ENCODE measurements around the gene SPN.
"Not testable (repeated sequence)": the region's sequence is repeated elsewhere in the genome, so short reads cannot be mapped to it uniquely, and the experiment has no call there.

Gene SPN, protein sequence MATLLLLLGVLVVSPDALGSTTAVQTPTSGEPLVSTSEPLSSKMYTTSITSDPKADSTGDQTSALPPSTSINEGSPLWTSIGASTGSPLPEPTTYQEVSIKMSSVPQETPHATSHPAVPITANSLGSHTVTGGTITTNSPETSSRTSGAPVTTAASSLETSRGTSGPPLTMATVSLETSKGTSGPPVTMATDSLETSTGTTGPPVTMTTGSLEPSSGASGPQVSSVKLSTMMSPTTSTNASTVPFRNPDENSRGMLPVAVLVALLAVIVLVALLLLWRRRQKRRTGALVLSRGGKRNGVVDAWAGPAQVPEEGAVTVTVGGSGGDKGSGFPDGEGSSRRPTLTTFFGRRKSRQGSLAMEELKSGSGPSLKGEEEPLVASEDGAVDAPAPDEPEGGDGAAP

DNA sequence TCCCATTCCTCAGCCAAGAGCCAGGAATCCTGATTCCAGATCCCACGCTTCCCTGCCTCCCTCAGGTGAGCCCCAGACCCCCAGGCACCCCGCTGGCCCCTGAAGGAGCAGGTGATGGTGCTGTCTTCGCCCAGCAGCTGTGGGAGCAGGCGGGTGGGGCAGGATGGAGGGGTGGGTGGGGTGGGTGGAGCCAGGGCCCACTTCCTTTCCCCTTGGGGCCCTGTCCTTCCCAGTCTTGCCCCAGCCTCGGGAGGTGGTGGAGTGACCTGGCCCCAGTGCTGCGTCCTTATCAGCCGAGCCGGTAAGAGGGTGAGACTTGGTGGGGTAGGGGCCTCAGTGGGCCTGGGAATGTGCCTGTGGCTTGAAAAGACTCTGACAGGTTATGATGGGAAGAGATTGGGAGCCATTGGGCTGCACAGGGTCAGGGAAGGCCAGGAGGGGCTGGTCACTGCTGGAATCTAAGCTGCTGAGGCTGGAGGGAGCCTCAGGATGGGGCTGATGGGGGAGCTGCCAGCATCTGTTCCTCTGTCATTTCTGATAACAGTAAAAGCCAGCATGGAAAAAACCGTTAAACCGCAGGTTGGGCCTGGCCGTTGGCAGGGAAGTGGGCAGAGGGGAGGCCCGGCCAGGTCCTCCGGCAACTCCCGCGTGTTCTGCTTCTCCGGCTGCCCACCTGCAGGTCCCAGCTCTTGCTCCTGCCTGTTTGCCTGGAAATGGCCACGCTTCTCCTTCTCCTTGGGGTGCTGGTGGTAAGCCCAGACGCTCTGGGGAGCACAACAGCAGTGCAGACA is at the start of gene SPN:
Gene SPN, plus strand, starts transcription at position 232 of the 791 bp plus-strand sequence. Its CDS starts 482 bp downstream, at position 714.
- Histone ChIP-seq H3K4me2 (ENCODE audit: insufficient read depth, low read length) (peak within 1 kb of the TSS; percentile 99), H3K79me2 (ENCODE audit: insufficient read depth, low read length) (peaks cover 72% of the 10 kb centered on the region), H3K27me3 (ENCODE audit: insufficient read depth, low read length, poor library complexity) (no peaks in the 10 kb centered on the region), H3K9me3 (ENCODE audit: insufficient read depth, low read length, severe bottlenecking) (no peaks in the 10 kb centered on the region), H3K9ac (ENCODE audit: low read depth, low read length) (peak within 1 kb of the TSS; percentile 80), H3K27ac (ENCODE audit: low read length) (peak within 1 kb of the TSS; percentile 95), H3K4me3 (ENCODE audit: low read depth in 1 of 2, low read length in 2 of 2) (peak within 1 kb of the TSS; percentile 66 to 72), H3K36me3 (ENCODE audit: insufficient read depth, low read length) (peaks cover 47% of the 10 kb centered on the region), H2AFZ (ENCODE audit: low read depth, low read length) (peak within 1 kb of the TSS; percentile 80), H3K4me1 (ENCODE audit: insufficient read depth, low read length) (peaks cover 64% of the 10 kb centered on the region), H4K20me1 (ENCODE audit: insufficient read depth, low read length) (peaks cover 44% of the 10 kb centered on the region)
- peak; percentile 83 for DNase-seq
- ATAC-seq (ENCODE audit: insufficient read depth, low read depth), result peak; percentile 66
- TF ChIP-seq, protein P1, sequence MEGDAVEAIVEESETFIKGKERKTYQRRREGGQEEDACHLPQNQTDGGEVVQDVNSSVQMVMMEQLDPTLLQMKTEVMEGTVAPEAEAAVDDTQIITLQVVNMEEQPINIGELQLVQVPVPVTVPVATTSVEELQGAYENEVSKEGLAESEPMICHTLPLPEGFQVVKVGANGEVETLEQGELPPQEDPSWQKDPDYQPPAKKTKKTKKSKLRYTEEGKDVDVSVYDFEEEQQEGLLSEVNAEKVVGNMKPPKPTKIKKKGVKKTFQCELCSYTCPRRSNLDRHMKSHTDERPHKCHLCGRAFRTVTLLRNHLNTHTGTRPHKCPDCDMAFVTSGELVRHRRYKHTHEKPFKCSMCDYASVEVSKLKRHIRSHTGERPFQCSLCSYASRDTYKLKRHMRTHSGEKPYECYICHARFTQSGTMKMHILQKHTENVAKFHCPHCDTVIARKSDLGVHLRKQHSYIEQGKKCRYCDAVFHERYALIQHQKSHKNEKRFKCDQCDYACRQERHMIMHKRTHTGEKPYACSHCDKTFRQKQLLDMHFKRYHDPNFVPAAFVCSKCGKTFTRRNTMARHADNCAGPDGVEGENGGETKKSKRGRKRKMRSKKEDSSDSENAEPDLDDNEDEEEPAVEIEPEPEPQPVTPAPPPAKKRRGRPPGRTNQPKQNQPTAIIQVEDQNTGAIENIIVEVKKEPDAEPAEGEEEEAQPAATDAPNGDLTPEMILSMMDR (IDR thresholded peaks at IDR 0.05; ENCODE audit: borderline replicate concordance, extremely low read depth, low read length, poor library complexity, severe bottlenecking), result no peak
- no peak for TF ChIP-seq EZH2 (IDR thresholded peaks at IDR 0.05; ENCODE audit: borderline replicate concordance, low read depth, low read length, severe bottlenecking)

DNA sequence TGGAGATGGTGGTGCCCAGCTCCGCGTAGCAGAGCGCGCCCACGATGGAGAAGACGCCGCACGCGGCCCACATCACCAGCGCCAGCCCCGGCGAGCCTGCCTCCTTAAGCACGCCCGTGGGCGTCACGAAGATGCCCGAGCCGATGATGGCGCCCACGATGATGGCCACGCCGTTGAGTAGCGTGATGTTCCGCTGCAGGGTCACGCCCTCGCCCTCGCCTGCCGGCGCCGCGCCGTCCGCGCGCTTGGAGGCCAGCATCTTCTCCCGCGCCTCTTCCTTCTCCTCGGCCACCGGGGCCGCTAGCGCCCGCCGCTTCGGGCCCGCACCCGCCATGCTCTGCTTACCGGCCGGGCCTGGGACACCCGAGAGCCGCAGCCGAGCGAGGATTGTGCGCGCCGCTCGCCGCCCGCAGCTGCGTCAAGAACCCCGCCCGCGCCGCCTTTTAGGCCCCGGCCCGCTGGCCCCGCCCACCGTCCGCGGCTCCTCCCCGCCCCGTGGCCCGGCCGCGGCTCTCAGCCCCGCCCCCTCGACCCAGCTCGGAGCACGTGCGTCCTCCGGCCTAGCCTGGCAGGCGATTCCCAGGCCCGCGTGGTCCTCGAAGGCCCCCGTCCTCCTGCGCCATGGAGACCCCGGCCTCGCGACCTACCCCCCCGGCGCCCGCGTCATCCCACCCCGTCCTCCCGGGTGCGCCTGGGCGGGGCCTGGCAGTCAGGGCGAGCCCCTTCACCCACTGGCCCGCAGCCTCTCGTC is 49.6 kb upstream of the SPN start:
- Histone ChIP-seq H3K4me3 (ENCODE audit: low read depth in 1 of 2, low read length in 2 of 2) (peak overlapping the region; percentile 59 to 84), H3K4me1 (ENCODE audit: insufficient read depth, low read length) (peaks cover 17% of the 10 kb centered on the region), H3K4me2 (ENCODE audit: insufficient read depth, low read length) (peak overlapping the region; percentile 60), H2AFZ (ENCODE audit: low read depth, low read length) (peak overlapping the region; percentile 86), H3K9ac (ENCODE audit: low read depth, low read length) (peak overlapping the region; percentile 79), H3K79me2 (ENCODE audit: insufficient read depth, low read length) (peaks cover 42% of the 10 kb centered on the region), H3K27ac (ENCODE audit: low read length) (peak overlapping the region; percentile 64)
- ATAC-seq (ENCODE audit: insufficient read depth, low read depth) (peak; percentile 73), DNase-seq (peak; percentile 92)
- H3K27me3 ChIP-seq (ENCODE audit: insufficient read depth, low read length, poor library complexity); H3K36me3 ChIP-seq (ENCODE audit: insufficient read depth, low read length); H3K9me3 ChIP-seq (ENCODE audit: insufficient read depth, low read length, severe bottlenecking); H4K20me1 ChIP-seq (ENCODE audit: insufficient read depth, low read length): not testable (repeated sequence)

DNA sequence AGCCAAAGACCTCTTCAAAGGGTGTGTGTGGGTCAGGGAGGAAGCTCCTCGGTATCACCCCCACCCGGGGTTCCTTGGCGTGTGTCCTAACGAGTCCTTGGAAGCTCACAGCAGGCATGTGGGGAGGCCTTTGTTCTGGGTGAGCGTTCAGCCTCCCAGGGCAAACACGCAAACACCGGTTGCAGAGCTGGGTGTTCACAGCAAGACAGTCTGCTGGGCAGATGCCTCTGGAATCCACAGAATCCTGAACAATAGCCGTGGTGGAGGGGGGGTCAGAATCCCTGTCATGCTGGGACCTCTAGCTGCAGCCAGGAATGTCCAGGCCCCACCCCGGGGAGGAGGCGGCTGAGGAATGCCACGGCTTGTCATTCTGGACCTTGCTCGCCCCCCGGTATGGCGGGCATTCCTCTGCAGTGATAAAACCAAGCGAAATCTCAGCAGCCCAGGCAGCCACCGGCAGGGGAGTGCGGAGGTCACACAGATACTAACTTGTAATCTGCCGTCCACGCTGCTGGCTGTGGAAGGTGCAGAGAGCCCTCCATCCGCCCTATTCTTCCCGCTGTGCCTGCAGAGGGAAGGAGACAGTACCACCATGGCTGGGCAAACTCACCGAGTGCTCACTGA is 48.2 kb upstream of the SPN start:
- not testable (repeated sequence) for H4K20me1 ChIP-seq (ENCODE audit: insufficient read depth, low read length); ATAC-seq (ENCODE audit: insufficient read depth, low read depth); DNase-seq; H2AFZ ChIP-seq (ENCODE audit: low read depth, low read length); H3K27ac ChIP-seq (ENCODE audit: low read length); H3K9me3 ChIP-seq (ENCODE audit: insufficient read depth, low read length, severe bottlenecking); H3K4me3 ChIP-seq (ENCODE audit: low read depth in 1 of 2, low read length in 2 of 2); H3K4me2 ChIP-seq (ENCODE audit: insufficient read depth, low read length); H3K9ac ChIP-seq (ENCODE audit: low read depth, low read length); H3K27me3 ChIP-seq (ENCODE audit: insufficient read depth, low read length, poor library complexity); H3K36me3 ChIP-seq (ENCODE audit: insufficient read depth, low read length)
- H3K79me2 ChIP-seq (ENCODE audit: insufficient read depth, low read length), result peaks cover 31% of the 10 kb centered on the region
- peaks cover 14% of the 10 kb centered on the region for H3K4me1 ChIP-seq (ENCODE audit: insufficient read depth, low read length)

DNA sequence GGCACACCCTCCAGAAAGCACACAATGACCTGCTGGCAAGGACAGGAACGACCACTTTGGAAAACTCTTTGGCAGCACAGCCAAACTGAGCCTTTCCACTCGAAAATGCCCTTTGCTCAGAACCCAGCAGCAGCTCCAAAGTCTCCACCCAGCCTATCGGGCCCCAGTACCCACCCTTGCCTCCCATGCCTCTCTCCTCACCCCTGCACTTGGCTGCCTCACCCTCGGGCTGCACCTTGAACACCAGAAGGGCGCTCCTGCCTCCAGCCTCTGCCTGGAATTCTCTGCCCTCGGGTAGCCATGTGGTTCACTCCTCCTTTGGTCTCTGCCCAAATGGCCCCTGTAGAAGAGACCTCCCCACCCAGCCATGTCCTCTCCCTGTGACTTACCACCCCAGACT is 46.9 kb upstream of the SPN start:
- peaks cover 22% of the 10 kb centered on the region for H3K79me2 ChIP-seq (ENCODE audit: insufficient read depth, low read length)
- ATAC-seq (ENCODE audit: insufficient read depth, low read depth); H4K20me1 ChIP-seq (ENCODE audit: insufficient read depth, low read length); H2AFZ ChIP-seq (ENCODE audit: low read depth, low read length); H3K9me3 ChIP-seq (ENCODE audit: insufficient read depth, low read length, severe bottlenecking); DNase-seq; H3K9ac ChIP-seq (ENCODE audit: low read depth, low read length); H3K36me3 ChIP-seq (ENCODE audit: insufficient read depth, low read length); H3K4me3 ChIP-seq (ENCODE audit: low read depth in 1 of 2, low read length in 2 of 2); H3K27me3 ChIP-seq (ENCODE audit: insufficient read depth, low read length, poor library complexity); H3K4me2 ChIP-seq (ENCODE audit: insufficient read depth, low read length); H3K4me1 ChIP-seq (ENCODE audit: insufficient read depth, low read length); H3K27ac ChIP-seq (ENCODE audit: low read length): not testable (repeated sequence)

Measured in DND-41 (cell line).